ENCODE data around the gene CIAO2A.

- no peak for TF ChIP-seq CTCF (IDR thresholded peaks at IDR 0.05; ENCODE audit: low read depth, low read length)
- no peak for TF ChIP-seq POLR2A (IDR thresholded peaks at IDR 0.05; ENCODE audit: extremely low read depth, insufficient read length)
- no peak for TF ChIP-seq MYC (IDR thresholded peaks at IDR 0.05; ENCODE audit: low read depth, low read length)
Observed at GRCh38 chr15:64122444-64122843, 28.8 kb upstream of the CIAO2A start.
